Prostate gland (tissue), 2 donors: Measurements from ENCODE around the gene THAP4. TPM values are rescaled to one million over a fixed set of nuclear protein-coding genes. Genes with fewer than 3 reads are reported as not detected.

Source experiments
- DNase-seq: peaks from one replicate; pipeline ENCODE4 v3.0.0-alpha.2; 2019; ENCODE audit warnings: low spot score
- H3K27ac ChIP-seq, 2 donors: fragments of 200-600 bp; sonication (generic); 2 replicates each; pipeline ENCODE4 v1.5.1; 2017 to 2019
- H3K27me3 ChIP-seq: fragments of 200-600 bp; sonication (generic); replicated peaks from 2 replicates; pipeline ENCODE4 v1.5.1; 2019; ENCODE audit not compliant: insufficient read depth
- H3K36me3 ChIP-seq, 2 donors: fragments of 200-600 bp; sonication (generic); 1 replicate in 1 of 2; 2 replicates in 1 of 2; pipeline versions ENCODE4 v1.5.1 to v1.8.1; 2017 to 2019
- H3K4me1 ChIP-seq: fragments of 200-600 bp; sonication (generic); replicated peaks from 2 replicates; pipeline ENCODE4 v1.5.1; 2019
- H3K4me3 ChIP-seq, 2 donors: fragments of 200-600 bp; sonication (generic); 2 replicates each; pipeline ENCODE4 v1.5.1; 2017 to 2019
- H3K9me3 ChIP-seq: fragments of 200-600 bp; sonication (generic); 2 replicates; pipeline ENCODE4 v1.5.1; 2017
- POLR2A ChIP-seq: fragments of 450-650 bp; IDR thresholded peaks from one replicate; pipeline ENCODE4 v1.6.1; 2016; ENCODE audit warnings: antibody characterized with exemption, mild to moderate bottlenecking
- POLR2AphosphoS5 ChIP-seq: sonication (generic); formaldehyde crosslinking; IDR thresholded peaks from one replicate; pipeline ENCODE4 v1.6.1; 2017; ENCODE audit warnings: antibody characterized with exemption
- WGBS: methylation state at CpG from one replicate; pipeline ENCODE4 v1.1.5; 2018; 5-methylcytosine and 5-hydroxymethylcytosine counted together
- intact Hi-C: fragments of 100-400 bp; cut with DNase I; formaldehyde crosslinking; loops from one replicate; pipeline ENCODE4 v1.14.2; 2022
- total RNA-seq, 2 donors: library from RNA; depleted of rRNA; stranded (reverse); fragments of >200 nt; gene quantifications; one replicate each; pipeline ENCODE4 v1.1.0, GENCODE V29; 2016
- TF ChIP-seq, protein P1 (sequence below), 4 experiments: fragments of 200-600 bp in 2 of 4; fragments of 450-650 bp in 2 of 4; sonication (generic) in 2 of 4; IDR thresholded peaks; 1 replicate in 3 of 4; 2 replicates in 1 of 4; pipeline ENCODE4 v1.5.1; 2016 to 2019; ENCODE audit warnings: antibody characterized with exemption in 4 of 4, mild to moderate bottlenecking in 2 of 4, moderate library complexity in 2 of 4

The THAP4 gene
- total RNA-seq, 2 donors from 2014 or later = 60.8 to 92.9 TPM

DNA sequence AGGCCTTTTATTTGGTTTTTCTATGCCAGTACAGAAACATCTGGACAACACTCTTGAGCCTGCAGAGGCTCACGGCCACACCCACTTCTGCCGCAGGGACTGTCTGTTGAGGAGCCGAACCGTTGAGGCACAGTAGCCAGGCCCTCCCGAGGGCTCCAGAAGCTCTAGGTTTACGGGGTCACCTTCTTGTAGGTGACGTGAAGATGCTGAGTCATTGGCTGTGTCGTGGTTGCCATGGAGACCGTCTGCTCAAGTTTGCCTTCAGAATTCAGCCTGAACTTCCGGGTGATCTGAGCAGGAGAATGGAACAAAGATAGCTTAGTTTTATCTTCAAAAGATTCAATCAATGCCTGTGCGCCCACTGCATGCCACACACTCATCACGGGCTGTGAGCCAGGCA lies 52.5 kb downstream of the THAP4 start:
- DNase-seq = no peak
- Histone ChIP-seq H3K4me1 (no peaks in the 10 kb centered on the region), H3K9me3 (no peaks in the 10 kb centered on the region), H3K36me3 (no peaks in the 10 kb centered on the region), H3K4me3 (no peak overlapping the region), H3K27ac (no peak overlapping the region), H3K27me3 (no peaks in the 10 kb centered on the region)
- 81% methylated on average over 12 of the region's 12 CpGs for WGBS
- no peak for TF ChIP-seq POLR2AphosphoS5
- TF ChIP-seq, protein P1, sequence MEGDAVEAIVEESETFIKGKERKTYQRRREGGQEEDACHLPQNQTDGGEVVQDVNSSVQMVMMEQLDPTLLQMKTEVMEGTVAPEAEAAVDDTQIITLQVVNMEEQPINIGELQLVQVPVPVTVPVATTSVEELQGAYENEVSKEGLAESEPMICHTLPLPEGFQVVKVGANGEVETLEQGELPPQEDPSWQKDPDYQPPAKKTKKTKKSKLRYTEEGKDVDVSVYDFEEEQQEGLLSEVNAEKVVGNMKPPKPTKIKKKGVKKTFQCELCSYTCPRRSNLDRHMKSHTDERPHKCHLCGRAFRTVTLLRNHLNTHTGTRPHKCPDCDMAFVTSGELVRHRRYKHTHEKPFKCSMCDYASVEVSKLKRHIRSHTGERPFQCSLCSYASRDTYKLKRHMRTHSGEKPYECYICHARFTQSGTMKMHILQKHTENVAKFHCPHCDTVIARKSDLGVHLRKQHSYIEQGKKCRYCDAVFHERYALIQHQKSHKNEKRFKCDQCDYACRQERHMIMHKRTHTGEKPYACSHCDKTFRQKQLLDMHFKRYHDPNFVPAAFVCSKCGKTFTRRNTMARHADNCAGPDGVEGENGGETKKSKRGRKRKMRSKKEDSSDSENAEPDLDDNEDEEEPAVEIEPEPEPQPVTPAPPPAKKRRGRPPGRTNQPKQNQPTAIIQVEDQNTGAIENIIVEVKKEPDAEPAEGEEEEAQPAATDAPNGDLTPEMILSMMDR (IDR thresholded peaks at IDR 0.05) = no peak
- no peak for TF ChIP-seq POLR2A
- intact Hi-C loops = no loop called here

DNA sequence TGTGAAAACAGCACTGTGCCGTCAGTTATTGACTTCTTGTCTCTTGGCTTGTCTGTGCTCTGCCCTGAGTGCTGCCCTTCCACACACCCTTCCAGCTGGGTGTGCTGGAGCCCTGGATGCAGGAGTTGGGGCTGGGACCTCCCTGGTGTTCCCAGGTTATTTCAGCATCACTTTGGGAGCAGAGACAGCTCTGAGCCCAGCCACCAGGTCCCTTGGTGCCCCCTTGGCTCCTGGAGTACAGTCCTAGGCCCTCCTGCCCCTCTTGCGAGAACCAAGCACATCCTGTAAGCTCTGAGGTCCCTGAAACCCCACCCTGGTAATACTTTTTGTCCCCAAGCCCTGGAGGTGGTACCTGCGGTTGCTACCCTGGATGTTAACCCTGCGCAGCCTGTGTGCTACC lies 54.2 kb downstream of the THAP4 start:
- DNase-seq = no peak
- intact Hi-C loops = no loop called here
- no peaks in the 10 kb centered on the region for H3K9me3 ChIP-seq
- no peaks in the 10 kb centered on the region for H3K4me1 ChIP-seq
- no peak overlapping the region for H3K4me3 ChIP-seq
- no peak overlapping the region for H3K27ac ChIP-seq
- H3K27me3 ChIP-seq = no peaks in the 10 kb centered on the region
- no peak for TF ChIP-seq POLR2AphosphoS5
- TF ChIP-seq, protein P1 (IDR thresholded peaks at IDR 0.05) = no peak
- WGBS = 94% methylated on average over 4 of the region's 4 CpGs
- no peaks in the 10 kb centered on the region for H3K36me3 ChIP-seq

DNA sequence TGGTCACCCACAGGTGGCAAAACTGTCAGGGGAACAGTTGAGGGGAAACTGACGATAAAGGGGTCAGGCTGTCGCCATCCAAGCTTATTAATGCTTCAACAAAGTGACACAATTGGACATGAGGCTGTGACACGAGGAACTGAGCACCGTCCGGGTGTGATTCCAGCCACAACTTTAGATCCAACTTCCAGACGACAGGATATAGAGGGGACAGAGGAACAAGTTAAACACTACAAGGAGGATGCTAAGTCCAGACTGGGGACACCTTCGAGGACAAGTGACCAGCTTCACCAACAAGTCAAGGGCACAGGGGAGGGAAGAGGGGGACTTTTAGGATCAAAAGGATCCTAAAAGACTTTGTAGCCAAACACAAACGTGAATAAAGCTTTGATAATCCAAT lies 54.6 kb downstream of the THAP4 start:
- TF ChIP-seq, protein P1 (IDR thresholded peaks at IDR 0.05) = no peak
- TF ChIP-seq POLR2A (no peak), POLR2AphosphoS5 (no peak)
- H3K36me3 ChIP-seq = no peaks in the 10 kb centered on the region
- 93% methylated on average over 8 of the region's 8 CpGs for WGBS
- no peaks in the 10 kb centered on the region for H3K9me3 ChIP-seq
- no peak overlapping the region for H3K27ac ChIP-seq
- H3K27me3 ChIP-seq = no peaks in the 10 kb centered on the region
- H3K4me3 ChIP-seq = no peak overlapping the region
- no peak for DNase-seq
- H3K4me1 ChIP-seq = no peaks in the 10 kb centered on the region
- intact Hi-C loops = no loop called here

DNA sequence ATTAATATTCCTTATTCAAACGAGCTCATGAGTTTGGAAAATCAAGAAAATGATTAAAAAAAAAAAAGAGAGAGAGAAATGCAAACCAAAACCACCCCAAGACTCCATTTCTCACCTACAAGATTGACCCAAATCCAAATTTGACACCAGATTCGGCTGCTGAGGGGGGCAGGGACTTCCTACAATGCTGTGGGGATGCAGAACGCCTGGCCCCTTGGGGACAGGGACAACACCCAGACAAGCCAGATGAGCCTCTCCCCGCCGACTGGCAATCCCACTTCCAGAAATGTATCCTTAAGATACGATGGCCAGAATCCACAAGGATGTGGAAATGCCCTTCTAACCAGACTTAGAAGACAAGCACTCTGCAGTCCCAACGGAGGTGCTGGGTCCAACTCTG lies 57.7 kb downstream of the THAP4 start:
- Histone ChIP-seq H3K4me3 (no peak overlapping the region), H3K27ac (no peak overlapping the region), H3K4me1 (no peaks in the 10 kb centered on the region), H3K36me3 (no peaks in the 10 kb centered on the region), H3K9me3 (no peaks in the 10 kb centered on the region), H3K27me3 (no peaks in the 10 kb centered on the region)
- intact Hi-C loops = no loop called here
- 85% methylated on average over 7 of the region's 7 CpGs for WGBS
- TF ChIP-seq POLR2A (no peak), POLR2AphosphoS5 (no peak)
- TF ChIP-seq, protein P1 (IDR thresholded peaks at IDR 0.05) = no peak
- DNase-seq = no peak

DNA sequence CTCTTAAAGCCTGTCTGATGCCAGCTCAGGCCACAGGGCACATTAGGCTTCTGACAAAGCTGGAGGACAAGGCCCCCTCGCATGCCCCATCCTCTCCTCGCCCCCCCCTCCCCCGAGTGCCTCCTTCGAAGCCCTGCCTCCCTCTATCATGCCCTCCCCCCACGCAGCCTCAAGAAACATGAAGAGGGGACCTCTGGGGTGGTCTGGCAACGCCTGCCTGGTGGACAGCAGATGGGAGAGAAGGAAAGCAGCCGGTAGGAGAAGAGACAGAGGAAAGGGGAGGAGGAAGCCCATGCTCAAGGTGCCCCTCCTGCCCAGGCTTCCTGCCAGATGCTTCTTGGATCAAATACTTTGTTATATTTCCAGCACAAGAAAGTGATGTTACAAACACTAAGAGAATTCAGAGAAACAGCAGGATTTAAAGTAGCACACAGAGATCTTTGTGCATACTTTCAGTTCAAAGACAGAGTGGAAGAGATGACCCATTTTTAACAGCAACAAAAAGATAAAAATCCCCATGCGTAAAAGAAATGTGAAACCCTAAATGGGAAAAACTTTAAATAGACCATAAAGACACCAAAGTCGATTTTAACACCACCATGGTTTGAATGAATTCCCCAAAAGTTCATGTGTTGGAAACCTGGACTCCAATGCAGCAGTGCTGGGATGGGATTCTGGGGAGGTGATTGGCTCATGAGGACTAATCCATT lies 59.4 kb downstream of the THAP4 start:
- no peaks in the 10 kb centered on the region for H3K36me3 ChIP-seq
- no peak overlapping the region for H3K27ac ChIP-seq
- no peaks in the 10 kb centered on the region for H3K4me1 ChIP-seq
- 26% methylated on average over 9 of the region's 9 CpGs for WGBS
- H3K9me3 ChIP-seq = no peaks in the 10 kb centered on the region
- no peak overlapping the region for H3K4me3 ChIP-seq
- no peak for TF ChIP-seq POLR2AphosphoS5
- no peak for TF ChIP-seq POLR2A
- TF ChIP-seq, protein P1 (IDR thresholded peaks at IDR 0.05) = no peak
- no peaks in the 10 kb centered on the region for H3K27me3 ChIP-seq
- intact Hi-C loops = no loop called here
- no peak for DNase-seq
